Effector CD4-positive, alpha-beta T cell (primary cell): ENCODE data around the gene TMEM179.
"Not testable (repeated sequence)": the region's sequence is repeated elsewhere in the genome, so short reads cannot be mapped to it uniquely, and the experiment has no call there.

ENCODE experiments used
- DNase-seq: peaks from one replicate; pipeline ENCODE4 v3.0.0-alpha.2; 2020

Gene TMEM179

DNA sequence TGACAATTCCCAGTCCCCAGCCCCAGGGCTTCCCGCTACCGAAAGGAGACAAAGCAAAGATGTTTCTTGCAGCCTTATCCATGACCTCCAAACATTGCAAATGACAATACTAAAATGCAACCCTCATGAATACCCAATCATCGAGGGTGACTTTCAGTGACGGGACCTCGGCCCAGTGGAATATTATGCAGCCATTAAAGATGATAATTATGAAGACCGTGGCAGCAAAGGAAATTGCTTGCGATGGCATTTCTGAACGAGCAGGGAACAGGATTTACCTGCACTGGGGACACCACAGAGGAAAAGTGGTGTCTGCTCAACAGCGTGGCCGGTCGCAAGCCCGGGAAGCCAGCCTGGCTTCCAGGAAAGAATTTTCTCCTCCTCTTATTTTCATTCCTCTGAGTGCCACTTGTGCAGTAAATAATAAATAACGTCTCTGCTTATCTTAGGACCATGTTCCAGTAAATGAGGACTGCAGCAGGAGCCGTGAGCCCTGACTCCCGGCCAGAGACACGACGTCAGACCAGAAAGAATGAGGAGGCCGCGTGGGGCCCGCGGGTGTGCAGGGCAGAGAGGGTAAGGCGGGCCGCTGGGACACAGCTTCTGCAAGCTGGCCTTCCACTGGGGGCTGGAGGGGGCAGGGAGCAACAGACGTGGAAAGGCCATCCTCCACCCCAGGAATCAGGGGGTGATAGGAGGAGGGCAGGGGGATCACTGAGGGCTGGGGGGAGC, 18.4 kb downstream of the TMEM179 start:
- no peak for DNase-seq

DNA sequence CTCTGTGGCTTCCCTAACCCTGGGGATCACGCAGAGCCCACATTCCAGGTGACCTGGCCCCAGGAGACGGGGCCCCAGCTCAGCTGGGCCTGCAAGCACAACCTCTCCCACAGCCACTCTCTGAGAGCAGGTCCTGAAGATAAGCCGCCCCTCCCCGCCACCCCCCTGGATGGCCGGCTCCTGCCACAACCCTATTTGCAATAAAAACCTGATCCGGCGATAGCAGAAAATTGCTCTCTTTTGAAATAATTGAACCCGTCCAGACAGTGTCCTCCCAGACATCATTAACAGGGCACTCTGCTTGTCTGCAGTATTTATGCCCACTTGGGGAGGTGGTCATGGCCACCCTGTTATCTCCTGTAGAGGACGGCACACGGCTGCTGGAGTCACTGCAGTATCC, 20.0 kb downstream of the TMEM179 start:
- no peak for DNase-seq

DNA sequence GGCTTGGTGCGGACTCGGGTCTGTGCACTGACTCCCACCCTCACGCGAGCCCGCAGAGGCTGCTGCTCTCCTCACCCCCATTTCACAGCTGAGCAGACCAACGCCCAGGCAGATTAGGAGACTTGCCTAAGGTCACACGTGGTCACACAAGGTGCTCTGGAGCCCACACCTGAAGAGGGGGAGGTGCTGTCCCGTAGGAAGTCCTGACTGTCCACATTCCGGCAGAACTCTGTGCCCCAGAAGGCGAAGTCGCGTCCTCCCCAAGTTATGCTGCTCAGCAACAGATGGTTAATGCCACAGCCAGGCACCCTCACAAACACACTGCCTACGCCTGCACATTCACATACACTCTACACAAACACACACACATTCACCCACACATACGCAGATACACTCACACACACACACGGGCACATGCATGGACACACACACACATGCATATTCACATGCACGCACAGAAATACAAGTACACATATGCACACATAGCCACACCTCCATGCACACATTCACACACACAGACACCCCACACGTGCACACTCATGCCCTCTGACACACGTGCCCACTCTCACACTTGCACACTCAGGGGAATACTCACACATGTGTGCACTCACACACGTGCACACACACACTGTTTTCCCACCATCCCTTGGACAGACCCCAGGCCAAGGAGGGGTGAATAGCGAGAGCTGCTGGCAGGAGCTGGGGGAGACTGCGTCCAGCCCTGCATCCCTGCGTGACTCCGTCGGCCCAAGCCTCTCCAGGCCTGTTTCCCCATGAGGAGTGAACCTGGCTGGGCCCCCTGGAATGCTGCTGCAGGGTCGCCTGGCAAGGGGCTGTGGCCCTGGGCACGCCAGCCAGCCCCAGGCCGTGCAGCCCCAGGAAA, 20.9 kb downstream of the TMEM179 start:
- no peak for DNase-seq

DNA sequence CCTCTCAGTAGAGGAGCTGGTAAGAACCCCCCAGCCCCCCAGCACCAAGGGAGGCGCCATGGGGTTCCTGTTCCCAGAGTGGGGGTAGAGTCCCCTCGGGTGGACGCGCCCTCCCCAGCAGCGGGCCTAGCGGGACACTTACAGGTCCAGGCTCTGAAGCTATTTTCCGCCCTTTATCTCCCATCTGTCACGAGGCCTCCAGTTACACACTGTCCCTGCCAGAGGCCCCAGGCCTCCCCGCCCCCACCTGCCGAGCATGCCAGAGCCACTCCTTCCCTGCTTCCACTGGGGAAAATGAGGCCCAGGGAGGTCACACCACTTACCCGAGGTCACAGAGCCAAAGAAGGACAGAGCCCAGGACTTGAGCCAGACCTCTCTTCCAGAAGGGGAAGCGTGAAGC, 21.9 kb downstream of the TMEM179 start:
- DNase-seq = no peak

DNA sequence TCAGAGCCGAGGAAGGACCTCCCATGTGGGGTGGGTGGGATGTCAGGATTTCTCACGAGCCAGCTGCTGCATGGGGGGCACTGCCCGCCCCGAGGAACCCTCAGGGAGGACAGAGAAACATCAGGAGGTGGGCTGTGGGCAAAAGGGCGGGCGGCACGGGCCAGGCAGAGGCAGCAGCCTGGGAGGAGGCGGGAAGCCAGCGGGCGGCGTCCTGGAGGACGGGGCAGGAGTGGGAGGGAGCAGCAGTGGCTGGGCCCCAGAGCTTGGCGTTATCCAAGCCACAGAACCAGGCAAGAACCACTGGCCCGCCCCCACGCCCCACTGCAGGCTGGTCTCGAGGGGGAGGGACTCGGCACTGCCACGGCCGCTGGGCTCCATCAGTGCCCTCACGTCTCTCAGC, 22.6 kb downstream of the TMEM179 start:
- no peak for DNase-seq

DNA sequence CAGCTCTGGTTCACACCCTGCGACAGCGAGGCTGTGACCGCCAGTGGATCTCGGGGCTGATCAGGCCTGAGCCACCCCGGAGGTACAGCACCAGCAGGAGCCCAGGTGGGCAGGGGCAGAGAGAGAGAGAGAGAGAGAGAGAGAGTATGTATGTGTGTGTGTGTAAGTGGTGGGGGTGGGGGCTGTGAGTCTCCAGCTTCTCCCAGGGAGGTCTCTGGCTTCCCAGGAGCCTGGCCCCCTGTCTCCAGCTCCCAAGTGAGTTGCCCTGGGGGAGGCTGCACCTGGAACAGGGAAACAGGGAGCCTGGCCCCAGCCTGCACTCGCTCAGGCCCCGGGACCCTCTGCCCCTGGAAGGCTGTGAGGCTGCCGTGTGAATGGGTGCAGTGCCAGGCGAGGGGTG, 23.1 kb downstream of the TMEM179 start:
- DNase-seq = no peak

DNA sequence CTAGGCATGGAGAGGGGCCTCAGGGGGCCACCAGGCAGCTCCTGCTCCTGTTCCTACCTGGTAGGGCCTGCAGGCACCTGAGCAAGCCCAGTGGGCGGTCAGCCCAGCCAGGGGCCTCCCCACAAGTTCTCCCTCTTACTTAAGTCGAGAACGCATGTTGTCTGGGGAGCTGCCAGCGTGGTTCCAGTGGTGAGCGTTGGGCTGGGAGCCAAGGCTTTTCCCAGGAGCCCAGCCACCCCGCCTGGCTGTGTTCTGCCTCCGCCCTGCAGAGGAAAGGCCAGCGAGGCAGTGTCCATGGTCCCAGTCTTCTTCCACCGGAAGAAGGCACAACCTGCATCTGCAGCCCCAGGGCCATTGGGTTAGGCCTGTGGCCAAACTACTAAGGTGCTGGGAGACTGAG, 23.6 kb downstream of the TMEM179 start:
- DNase-seq = no peak

DNA sequence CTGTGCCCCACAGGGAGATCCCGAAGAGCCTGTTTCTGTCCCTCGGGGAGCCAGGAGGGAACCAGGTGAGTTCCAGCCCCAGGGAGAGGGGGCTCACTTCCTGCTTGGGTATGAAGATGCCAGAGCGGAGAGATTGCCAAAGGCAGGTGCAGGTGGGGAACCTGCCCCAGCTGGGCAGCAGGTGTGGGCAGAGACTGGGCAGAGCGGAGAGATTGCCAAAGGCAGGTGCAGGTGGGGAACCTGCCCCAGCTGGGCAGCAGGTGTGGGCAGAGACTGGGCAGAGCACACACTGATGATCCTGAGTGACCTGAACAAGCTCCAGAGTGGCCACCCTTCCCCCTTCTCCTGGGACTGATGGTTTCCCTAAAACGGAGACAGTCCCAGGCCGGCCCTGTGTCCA, 24.6 kb downstream of the TMEM179 start:
- not testable (repeated sequence) for DNase-seq

DNA sequence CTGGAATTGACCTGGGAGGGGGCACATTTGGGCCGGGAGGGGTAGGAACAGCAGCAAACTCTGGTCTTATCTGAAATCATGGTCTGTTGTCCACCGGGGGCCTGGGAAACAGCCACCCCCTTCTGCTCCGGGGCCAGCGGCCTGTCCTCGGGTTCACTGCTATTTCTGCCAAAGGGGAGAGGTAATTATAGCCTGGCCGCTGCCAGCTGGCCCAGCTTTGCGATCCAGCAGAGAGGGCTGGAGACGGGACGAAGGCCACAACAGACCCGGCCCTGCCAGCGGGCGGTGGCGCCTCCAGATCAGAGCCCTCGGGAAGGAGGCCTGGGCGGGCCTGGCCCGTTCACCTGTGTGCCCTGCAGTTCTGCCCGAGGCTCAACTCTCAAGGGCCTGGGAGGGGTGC, 25.1 kb downstream of the TMEM179 start, which contains the start of gene C14orf180:
TSS of gene C14orf180 (plus strand) at position 258 of the 400 bp plus-strand sequence. CDS start 6,667 bp downstream, outside the sequence.
- no peak for DNase-seq

DNA sequence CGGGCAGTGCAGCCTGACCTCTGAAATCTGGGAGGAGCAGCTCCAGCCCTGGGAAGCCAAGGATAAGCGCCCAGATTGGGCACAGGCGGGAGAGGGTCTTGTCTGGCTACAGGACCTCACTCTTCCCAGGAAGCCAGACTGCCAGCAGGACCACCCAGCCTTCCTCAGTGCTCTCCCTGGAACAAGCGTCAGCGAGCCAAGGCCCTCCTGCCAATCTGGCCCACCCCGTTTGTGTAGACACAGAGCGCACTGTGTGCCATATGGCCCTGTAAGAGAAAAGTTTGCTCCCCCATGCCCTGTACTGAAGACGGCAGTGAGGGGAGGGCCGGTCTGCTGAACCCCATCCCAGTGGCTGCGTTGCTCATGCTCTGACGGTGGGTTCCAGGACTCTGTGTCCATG, 26.3 kb downstream of the TMEM179 start:
- DNase-seq = no peak

DNA sequence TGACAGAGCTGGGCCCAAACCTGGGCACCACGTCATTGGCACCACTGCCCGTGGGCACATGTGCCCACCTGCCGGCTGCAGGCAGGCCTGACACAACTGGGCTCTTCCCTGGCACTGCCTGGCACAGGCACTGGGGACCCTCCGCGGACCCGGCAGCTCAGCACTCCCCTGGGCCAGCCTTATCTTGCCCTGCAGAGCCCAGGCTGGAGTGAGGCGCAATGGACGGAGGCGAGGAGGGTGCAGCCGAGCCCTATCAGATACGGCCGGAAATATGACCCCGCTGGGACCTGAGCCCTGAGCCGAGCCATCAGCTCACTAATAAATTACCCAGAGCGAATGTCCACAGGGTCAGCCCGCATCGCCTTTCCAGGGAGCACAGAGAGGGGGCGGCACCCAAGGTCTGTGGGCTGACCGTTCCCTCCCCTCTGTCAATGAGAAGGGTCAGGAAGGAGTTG, 26.7 kb downstream of the TMEM179 start:
- no peak for DNase-seq

DNA sequence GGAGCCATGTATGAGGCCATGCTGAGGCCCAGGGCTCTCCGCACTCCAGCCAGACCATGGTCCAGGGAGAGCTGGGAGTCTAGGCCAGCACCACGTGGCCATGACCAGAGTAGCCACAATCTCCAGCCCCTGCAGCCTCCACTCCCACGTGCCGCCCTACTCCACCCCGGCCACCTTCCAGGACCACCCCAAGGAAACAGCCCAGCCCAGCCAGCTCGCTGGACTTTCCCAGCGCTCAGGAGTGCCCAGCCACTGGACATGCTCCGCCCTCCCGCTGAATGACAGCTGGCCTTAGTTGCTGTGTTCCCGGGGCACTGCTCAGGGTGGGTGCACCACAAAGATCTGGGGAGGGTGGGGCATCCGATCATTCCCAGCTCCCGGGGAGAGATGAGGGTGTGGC, 27.1 kb downstream of the TMEM179 start:
- no peak for DNase-seq

DNA sequence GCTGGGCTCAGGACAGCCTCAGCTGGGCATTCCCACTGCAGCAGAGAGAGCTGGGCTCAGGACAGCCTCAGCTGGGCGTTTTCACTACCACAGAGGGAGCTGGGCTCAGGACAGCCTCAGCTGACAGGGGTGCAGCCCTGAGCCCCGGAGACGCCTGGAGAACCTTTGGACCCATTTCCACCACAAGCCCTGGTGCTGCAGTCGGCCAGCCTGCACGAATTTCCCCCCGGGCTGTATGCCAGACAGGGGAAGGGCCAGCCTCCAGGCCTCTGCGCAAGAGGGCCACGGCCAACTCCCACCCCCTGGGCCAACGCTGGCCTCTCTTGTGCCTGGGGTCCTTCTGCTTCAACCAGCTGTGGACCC, 27.6 kb downstream of the TMEM179 start:
- DNase-seq = no peak

DNA sequence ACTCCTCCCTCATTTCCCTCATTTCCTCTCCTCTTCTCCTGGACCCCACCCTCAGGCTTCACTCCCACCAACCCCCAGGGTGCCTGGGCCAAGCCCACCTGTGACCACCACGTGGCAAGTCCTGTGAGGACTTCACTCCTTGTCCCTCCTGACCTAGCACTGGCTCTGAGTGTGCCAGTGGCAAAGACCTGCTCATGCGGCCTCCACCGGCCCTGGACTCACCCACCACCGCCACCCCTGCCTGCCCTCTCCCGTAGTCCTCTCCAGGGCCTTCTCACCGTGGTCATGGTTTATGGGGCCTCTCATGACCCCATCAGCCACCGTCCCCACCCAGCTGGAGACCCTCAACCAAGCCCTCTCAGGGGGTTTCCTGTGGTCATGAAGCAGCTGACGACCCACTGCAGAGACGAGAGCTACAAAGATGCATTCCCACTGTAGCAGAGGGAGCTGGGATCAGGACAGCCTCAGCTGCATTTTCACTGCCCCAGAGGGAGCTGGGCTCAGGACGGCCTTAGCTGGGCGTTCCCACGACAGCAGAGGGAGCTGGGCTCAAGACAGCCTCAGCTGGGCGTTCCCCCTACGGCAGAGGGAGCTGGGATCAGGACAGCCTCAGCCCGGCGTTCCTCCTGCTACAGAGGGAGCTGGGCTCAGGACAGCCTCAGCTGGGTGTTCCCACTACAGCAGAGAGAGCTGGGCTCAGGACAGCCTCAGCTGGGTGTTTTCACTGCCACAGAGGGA, 28.2 kb downstream of the TMEM179 start:
- no peak for DNase-seq

DNA sequence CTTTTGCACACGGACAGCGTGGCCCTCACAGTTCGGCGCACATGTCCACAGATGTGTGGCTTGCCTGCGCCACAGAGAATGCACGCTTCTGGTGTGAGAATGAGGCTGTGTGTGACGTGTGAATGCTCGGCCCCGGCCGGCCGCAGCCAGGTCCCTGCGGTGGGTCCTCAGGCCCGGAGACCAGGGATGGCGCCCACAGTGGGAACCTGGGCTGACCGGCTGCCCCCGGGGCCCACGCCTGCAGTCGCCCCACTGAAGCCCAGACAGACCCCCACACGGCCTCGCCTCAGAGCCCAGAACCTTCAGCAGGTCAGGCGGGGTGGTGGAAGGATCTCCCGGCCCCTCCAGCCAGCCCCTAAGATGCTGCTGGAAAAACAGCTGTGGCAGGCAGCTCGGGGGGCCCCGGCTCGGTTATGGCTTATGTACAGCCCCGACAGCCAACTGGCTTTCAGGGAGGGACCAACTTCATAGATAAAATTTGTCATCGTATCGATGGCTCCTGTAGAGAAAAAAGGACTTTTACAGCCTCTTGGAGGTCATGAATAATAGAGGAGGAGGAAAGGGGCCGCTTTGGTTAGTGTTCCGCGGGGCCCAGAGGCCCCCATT, 29.5 kb downstream of the TMEM179 start:
- DNase-seq = no peak

DNA sequence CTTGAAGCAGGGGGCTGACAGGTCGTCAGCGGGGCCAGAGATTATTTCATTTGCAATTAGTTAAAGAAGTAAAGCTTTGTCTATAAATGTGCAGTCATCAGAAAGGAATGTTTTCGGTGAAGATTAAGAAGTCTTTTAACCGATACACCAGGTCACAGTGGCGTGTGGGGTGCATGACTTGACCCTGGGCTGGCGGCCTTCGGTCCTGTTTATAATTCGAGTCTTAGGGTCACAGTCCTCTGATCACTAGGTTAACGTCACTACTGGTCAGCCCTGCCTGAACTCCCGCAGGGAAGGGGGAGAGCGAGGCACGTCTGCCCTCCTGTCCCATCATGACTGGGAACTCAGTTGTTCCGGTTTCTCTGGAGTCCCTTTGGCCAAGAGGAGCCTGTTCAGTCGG, 30.0 kb downstream of the TMEM179 start:
- no peak for DNase-seq

DNA sequence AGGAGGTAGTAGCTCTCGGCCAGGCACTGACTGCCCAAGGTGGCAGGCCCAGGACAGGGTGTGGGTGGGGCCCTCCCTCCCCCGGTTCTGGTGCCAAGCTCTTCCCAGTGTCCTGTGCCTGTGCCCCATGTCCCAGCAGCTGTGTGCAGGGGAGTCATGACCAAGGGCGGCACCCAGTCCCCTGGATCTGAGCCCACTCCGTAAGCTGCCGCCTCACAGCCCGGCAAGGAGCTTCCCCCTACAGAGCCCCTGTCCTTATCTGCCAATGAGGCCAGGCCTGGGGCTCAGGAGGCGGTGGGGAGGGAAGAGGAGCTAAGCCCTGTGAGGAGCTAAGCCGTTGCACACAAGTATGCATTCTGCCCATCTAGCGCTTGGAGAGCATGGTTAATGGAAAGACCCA, 30.6 kb downstream of the TMEM179 start:
- no peak for DNase-seq

DNA sequence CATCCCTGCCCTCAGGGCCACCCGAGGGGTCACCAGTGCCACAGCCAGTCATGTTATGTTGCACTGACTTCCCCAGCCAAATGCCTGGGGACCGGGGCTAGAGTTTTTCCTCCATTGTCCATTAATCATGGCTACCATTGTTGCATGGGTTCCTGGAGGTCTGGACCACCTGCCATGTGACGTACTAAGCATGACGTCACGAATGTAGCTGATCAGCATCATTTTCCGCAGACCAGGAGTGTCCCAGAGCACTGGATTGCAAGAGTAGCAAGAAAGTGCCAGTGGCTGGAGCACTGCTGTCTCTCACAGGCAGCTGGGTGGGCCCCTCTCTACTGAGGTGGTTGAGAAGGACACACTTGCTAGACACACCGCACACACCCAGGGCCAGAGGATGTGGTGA, 31.9 kb downstream of the TMEM179 start:
- DNase-seq = no peak

DNA sequence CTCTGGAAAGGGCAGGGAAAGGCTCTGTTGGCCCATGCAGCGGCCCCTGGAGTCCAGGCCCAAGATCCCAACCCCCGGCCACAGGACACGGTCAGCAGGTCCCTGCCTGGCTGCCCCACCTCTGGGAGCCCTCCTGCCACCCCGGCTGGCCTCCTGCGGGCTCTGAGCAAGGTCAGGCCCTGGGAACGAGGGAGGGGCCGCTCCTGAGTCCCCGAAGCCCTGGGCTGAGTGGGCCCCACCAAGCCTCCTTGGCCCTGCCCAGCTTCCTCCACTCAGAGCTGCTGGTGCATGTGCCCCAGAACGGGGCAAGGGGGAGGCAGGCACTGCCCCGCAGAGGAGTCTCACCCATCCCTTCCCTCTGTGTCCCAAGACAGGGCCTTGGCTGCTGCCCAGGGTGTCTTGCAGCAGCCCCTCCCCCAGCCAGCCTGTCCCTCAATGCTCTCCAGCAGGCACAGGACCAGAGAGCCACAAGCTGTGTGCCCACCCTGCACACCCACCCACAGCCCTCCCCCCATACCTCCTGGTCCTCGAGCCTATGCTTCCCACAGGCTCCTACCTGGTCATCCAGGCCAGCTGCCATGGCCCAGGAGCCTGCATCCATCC, 32.4 kb downstream of the TMEM179 start:
- no peak for DNase-seq

DNA sequence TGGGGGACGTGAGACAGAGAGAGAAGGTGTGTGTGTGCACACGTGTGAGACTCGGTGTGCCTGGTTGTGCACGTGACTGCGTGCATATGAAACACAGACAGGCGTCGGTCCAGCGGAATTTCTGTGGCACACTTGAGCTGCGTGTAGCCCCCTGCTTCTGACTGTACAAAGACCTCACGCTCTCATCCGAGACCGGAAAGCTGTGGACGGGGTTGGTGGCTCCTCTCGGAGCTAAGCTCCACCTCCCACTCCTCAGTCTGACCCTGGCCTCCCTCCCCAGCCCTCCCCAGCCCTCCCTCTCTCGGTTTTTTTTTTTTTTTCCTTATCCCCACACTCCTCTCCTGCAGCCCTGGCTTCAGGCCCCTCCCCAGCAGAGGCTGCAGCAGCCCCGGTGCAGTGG, 33.3 kb downstream of the TMEM179 start:
- DNase-seq = no peak

DNA sequence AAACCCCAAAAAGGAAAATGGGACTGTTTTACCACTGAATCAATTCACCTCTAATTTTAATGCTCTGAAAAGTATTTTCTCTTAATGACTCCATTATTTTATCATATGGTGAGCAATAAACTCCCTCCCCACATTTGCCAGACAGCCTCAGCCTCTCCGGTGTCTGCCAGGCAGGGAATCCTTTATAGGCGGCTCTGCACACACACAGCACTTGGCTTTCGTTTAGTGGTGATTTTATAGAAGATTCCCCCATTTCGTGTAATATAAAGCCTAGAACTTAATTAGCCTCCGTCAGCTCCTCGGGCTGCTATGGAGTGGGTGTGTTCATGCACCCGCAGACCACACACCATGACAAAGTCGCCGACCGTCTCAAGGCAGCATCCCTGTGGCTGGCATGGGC, 35.1 kb downstream of the TMEM179 start:
- DNase-seq = no peak

DNA sequence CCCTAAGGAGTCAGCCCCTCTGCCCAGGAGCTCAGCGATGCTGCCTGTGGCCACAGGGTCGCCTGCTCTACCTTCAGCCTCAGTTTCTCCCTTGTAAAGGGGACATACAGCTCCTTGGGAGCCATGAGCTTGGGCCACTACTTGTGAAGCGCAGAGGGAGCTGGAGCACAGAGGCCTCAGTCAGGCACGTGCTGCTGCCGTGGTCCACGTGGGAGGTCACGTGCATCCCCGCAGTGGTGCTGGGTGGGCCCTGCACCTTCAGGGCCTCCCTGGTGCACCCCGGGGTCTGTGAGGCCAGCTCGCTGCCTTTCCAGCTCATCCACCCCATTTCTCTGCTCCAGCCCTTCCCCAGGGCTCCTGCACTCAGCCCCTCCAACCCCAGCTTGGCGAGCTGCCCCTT, 36.0 kb downstream of the TMEM179 start:
- DNase-seq = no peak

DNA sequence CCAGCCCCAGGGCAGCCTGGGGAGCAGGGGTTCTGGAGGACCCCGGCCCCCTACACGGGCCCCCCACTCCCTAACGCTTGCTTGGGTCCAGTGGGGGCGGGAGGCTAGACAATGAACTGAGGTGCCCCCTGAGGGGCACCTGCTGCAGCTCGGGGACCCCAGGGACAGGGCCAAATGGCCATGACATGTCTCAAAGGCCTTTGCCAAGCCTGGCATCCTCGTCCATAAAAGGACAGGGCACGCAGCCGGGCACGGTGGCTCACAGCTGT, 36.7 kb downstream of the TMEM179 start:
- DNase-seq = no peak
